GM23338 (cell line): ENCODE data around the gene COL4A3. TPM values are rescaled to one million over a fixed set of nuclear protein-coding genes. Genes with fewer than 3 reads are reported as not detected.

ENCODE experiments used
- ATAC-seq: fragments of 200-7000 bp; cut with Tn5 transposase; 3 replicates; pipeline ENCODE4 v1.9.1; 2020
- DNase-seq: peaks from one replicate; pipeline ENCODE4 v3.0.0-alpha.2; 2015; ENCODE audit warnings: low spot score
- H2AFZ ChIP-seq: fragments of 200-600 bp; sonication (generic); 2 replicates; pipeline ENCODE4 v1.8.0; 2016; ENCODE audit warnings: antibody characterized with exemption, mild to moderate bottlenecking, moderate library complexity
- H3F3A ChIP-seq: fragments of 200-600 bp; sonication (generic); replicated peaks from 2 replicates; pipeline ENCODE4 v1.8.0; 2017; ENCODE audit warnings: antibody characterized with exemption, mixed run types, low read depth
- H3K27ac ChIP-seq: fragments of 200-600 bp; sonication (generic); 2 replicates; pipeline ENCODE4 v1.6.1; 2016; ENCODE audit warnings: low read depth
- H3K27me3 ChIP-seq: fragments of 200-600 bp; sonication (generic); 2 replicates; pipeline ENCODE4 v1.8.0; 2016; ENCODE audit warnings: mild to moderate bottlenecking, mixed run types, moderate library complexity; ENCODE audit not compliant: insufficient read depth
- H3K36me3 ChIP-seq: fragments of 200-600 bp; sonication (generic); 2 replicates; pipeline ENCODE4 v1.8.0; 2016; ENCODE audit warnings: mild to moderate bottlenecking; ENCODE audit not compliant: insufficient read depth
- H3K4me1 ChIP-seq: fragments of 200-600 bp; sonication (generic); 2 replicates; pipeline ENCODE4 v1.8.0; 2016; ENCODE audit warnings: mild to moderate bottlenecking, moderate library complexity; ENCODE audit not compliant: insufficient read depth
- H3K4me2 ChIP-seq: fragments of 200-600 bp; sonication (generic); 2 replicates; pipeline ENCODE4 v1.7.1; 2017; ENCODE audit warnings: mixed run types
- H3K4me3 ChIP-seq: fragments of 200-600 bp; sonication (generic); 2 replicates; pipeline ENCODE4 v1.6.1; 2016; ENCODE audit warnings: mixed run types
- H3K79me2 ChIP-seq: fragments of 200-600 bp; sonication (generic); replicated peaks from 2 replicates; pipeline ENCODE4 v1.8.0; 2017; ENCODE audit warnings: mild to moderate bottlenecking; ENCODE audit not compliant: insufficient read depth
- H3K9me2 ChIP-seq: fragments of 200-600 bp; sonication (generic); 2 replicates; pipeline ENCODE4 v1.8.0; 2017; ENCODE audit not compliant: insufficient read depth
- H4K20me1 ChIP-seq: fragments of 200-600 bp; sonication (generic); replicated peaks from 2 replicates; pipeline ENCODE4 v1.8.0; 2017; ENCODE audit warnings: mild to moderate bottlenecking; ENCODE audit not compliant: insufficient read depth
- H3K27ac Mint-ChIP-seq: 2 replicates; pipeline ENCODE4 v1.8.0; 2020; ENCODE audit warnings: inconsistent platforms, mild to moderate bottlenecking, moderate library complexity, mixed read lengths
- H3K27me3 Mint-ChIP-seq: 3 replicates; pipeline ENCODE4 v1.8.0; 2022; ENCODE audit warnings: low read depth, mild to moderate bottlenecking, moderate library complexity, mixed read lengths, inconsistent platforms; ENCODE audit not compliant: insufficient read depth, poor library complexity
- H3K36me3 Mint-ChIP-seq: 3 replicates; pipeline ENCODE4 v1.8.0; 2021; ENCODE audit warnings: low read depth, mild to moderate bottlenecking, inconsistent platforms, moderate library complexity, mixed read lengths
- H3K4me1 Mint-ChIP-seq: 3 replicates; pipeline ENCODE4 v1.8.0; 2020; ENCODE audit warnings: mild to moderate bottlenecking, inconsistent platforms, mixed read lengths
- H3K4me3 Mint-ChIP-seq: 3 replicates; pipeline ENCODE4 v1.8.0; 2021; ENCODE audit warnings: moderate library complexity, mild to moderate bottlenecking, inconsistent platforms, mixed read lengths
- H3K9me3 Mint-ChIP-seq: 3 replicates; pipeline ENCODE4 v1.8.0; 2020; ENCODE audit warnings: moderate library complexity, mild to moderate bottlenecking, inconsistent platforms, mixed read lengths
- CREB1 ChIP-seq: fragments of 250-450 bp; sonication (Bioruptor Pico); IDR thresholded peaks from 2 replicates; pipeline ENCODE4 v1.5.0; 2020; ENCODE audit warnings: low read depth, mild to moderate bottlenecking, moderate library complexity
- CTCF ChIP-seq, 2 experiments: fragments of 200-600 bp in 1 of 2; sonication (generic) in 1 of 2; conservative IDR thresholded peaks; 2 replicates each; pipeline versions ENCODE4 v1.5.1 to v1.6.1; 2016 to 2017; ENCODE audit warnings: antibody characterized with exemption in 2 of 2, low read depth in 2 of 2, mild to moderate bottlenecking in 2 of 2, moderate library complexity in 1 of 2
- EZH2 ChIP-seq: fragments of 200-600 bp; sonication (generic); IDR thresholded peaks from one replicate; pipeline ENCODE4 v1.8.0; 2017; ENCODE audit warnings: antibody characterized with exemption, mild to moderate bottlenecking, low read depth; ENCODE audit not compliant: unreplicated experiment
- EZH2phosphoT487 ChIP-seq: fragments of 200-600 bp; sonication (generic); IDR thresholded peaks from one replicate; pipeline ENCODE4 v1.8.1; 2018; ENCODE audit warnings: antibody characterized with exemption; ENCODE audit not compliant: unreplicated experiment
- JUNB ChIP-seq: IDR thresholded peaks from one replicate; pipeline ENCODE4 v1.6.1; 2016; ENCODE audit warnings: antibody characterized with exemption; ENCODE audit not compliant: unreplicated experiment
- NANOG ChIP-seq: IDR thresholded peaks from 2 replicates; pipeline ENCODE4 v1.6.1; 2016; ENCODE audit warnings: antibody characterized with exemption, borderline replicate concordance
- POLR2AphosphoS5 ChIP-seq: IDR thresholded peaks from 2 replicates; pipeline ENCODE4 v1.6.1; 2016; ENCODE audit warnings: antibody characterized with exemption, low read depth
- STAT1 ChIP-seq: IDR thresholded peaks from one replicate; pipeline ENCODE4 v1.6.1; 2016; ENCODE audit warnings: antibody characterized with exemption; ENCODE audit not compliant: unreplicated experiment
- ZNF114 ChIP-seq: fragments of 250-450 bp; sonication (Bioruptor Pico); IDR thresholded peaks from 2 replicates; pipeline ENCODE4 v1.5.0; 2020; ENCODE audit warnings: mild to moderate bottlenecking, moderate library complexity
- ZNF331 ChIP-seq: fragments of 250-450 bp; sonication (Bioruptor Pico); IDR thresholded peaks from 2 replicates; pipeline ENCODE4 v1.5.0; 2020; ENCODE audit warnings: low read depth, mild to moderate bottlenecking, moderate library complexity
- polyA plus RNA-seq: library from polyadenylated mRNA; unstranded; fragments of >200 nt; fragmentation: Nextera tagmentation; extraction: Ambion mirVana; gene quantifications from 2 replicates; pipeline ENCODE4 v1.2.1, GENCODE V29; 2016
- total RNA-seq: library from RNA; depleted of rRNA; stranded (reverse); fragments of >200 nt; shearing (Covaris generic); gene quantifications from 2 replicates; pipeline ENCODE4 v1.2.3, GENCODE V29; 2014
- TF ChIP-seq, protein P1 (sequence below): IDR thresholded peaks from one replicate; pipeline ENCODE4 v1.6.1; 2018; ENCODE audit warnings: antibody characterized with exemption; ENCODE audit not compliant: unreplicated experiment
- TF ChIP-seq, protein P2 (sequence below): IDR thresholded peaks from 2 replicates; pipeline ENCODE4 v1.6.1; 2016; ENCODE audit warnings: antibody characterized with exemption

Gene COL4A3
- total and polyA plus RNA-seq, 2 experiments from 2014 or later: 1.1 to 3.5 TPM

DNA sequence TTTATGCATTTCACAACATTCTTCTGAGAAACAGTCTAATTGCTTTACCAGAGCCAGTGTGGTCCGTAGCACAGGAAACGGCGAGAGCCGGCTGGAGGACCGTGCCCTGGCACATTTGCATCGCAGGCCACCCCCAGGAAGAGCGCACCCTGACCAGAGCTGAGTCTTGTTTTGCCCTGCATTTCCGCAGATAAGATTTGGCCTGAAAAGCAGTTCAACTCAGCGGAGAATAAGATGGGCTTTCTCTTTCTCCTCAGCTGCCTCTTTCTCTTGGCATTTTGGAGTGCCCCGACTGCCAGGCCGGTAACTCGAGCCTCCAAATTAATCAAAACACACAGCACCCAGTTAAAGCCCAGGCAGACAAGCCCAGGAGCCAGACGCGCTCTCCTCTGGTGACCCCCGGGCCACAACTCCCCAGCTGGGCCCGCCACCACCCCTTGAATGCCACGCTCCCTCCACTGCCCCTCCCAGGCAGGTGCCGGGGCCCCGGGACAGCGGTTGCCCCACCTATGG is 883 bp upstream of the COL4A3 start (continued):
- TF ChIP-seq CREB1 (CRISPR knock-in tag): no peak
- TF ChIP-seq JUNB: no peak
- no peak for TF ChIP-seq EZH2phosphoT487
- TF ChIP-seq ZNF114 (CRISPR knock-in tag): no peak
- no peak for TF ChIP-seq ZNF331 (CRISPR knock-in tag)
- no peak for TF ChIP-seq EZH2
- TF ChIP-seq NANOG: no peak
- TF ChIP-seq, protein P1, sequence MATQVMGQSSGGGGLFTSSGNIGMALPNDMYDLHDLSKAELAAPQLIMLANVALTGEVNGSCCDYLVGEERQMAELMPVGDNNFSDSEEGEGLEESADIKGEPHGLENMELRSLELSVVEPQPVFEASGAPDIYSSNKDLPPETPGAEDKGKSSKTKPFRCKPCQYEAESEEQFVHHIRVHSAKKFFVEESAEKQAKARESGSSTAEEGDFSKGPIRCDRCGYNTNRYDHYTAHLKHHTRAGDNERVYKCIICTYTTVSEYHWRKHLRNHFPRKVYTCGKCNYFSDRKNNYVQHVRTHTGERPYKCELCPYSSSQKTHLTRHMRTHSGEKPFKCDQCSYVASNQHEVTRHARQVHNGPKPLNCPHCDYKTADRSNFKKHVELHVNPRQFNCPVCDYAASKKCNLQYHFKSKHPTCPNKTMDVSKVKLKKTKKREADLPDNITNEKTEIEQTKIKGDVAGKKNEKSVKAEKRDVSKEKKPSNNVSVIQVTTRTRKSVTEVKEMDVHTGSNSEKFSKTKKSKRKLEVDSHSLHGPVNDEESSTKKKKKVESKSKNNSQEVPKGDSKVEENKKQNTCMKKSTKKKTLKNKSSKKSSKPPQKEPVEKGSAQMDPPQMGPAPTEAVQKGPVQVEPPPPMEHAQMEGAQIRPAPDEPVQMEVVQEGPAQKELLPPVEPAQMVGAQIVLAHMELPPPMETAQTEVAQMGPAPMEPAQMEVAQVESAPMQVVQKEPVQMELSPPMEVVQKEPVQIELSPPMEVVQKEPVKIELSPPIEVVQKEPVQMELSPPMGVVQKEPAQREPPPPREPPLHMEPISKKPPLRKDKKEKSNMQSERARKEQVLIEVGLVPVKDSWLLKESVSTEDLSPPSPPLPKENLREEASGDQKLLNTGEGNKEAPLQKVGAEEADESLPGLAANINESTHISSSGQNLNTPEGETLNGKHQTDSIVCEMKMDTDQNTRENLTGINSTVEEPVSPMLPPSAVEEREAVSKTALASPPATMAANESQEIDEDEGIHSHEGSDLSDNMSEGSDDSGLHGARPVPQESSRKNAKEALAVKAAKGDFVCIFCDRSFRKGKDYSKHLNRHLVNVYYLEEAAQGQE: no peak
- TF ChIP-seq POLR2AphosphoS5: no peak
- TF ChIP-seq, protein P2, sequence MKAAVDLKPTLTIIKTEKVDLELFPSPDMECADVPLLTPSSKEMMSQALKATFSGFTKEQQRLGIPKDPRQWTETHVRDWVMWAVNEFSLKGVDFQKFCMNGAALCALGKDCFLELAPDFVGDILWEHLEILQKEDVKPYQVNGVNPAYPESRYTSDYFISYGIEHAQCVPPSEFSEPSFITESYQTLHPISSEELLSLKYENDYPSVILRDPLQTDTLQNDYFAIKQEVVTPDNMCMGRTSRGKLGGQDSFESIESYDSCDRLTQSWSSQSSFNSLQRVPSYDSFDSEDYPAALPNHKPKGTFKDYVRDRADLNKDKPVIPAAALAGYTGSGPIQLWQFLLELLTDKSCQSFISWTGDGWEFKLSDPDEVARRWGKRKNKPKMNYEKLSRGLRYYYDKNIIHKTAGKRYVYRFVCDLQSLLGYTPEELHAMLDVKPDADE: no peak; the same call in 1 of the 2 replicates
- TF ChIP-seq CTCF (conservative IDR thresholded peaks at IDR 0.05; ENCODE audit: low read depth in 2 of 2): no peak

DNA sequence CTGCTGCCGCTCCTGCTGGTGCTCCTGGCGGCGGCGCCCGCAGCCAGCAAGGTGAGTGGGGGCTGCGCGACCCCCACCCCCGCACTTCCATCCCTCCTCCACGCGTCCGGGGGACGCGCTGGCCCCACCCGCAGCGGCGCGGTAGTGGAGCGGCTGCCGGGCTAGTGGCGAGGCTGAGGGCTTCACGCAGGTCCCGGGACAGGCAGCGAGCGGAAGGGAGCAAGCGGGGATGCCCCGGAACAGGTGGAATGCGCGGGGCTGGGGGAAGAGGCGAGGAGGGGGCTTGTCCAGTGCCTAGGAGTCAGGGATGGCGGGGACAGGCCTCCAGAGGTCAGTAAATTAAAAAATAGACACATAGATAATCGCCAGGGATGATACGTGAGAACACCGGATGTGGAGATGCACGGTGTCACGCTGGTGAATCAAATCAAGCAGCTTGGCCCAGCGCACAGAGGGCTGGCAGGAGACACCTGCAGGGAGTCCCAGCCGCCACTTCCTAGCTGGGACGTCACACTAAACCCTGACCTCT is 403 bp downstream of the COL4A3 start:
- Mint-ChIP-seq H3K4me1 (peaks cover 15% of the 10 kb centered on the region), H3K4me3 (peak overlapping the region; percentile 80), H3K36me3 (no peaks in the 10 kb centered on the region), H3K27me3 (peaks cover 21% of the 10 kb centered on the region), H3K9me3 (no peaks in the 10 kb centered on the region), H3K27ac (no peak overlapping the region)
- ATAC-seq: peak; percentile 65
- no peak overlapping the region for H3K27ac ChIP-seq
- DNase-seq: peak; percentile 53
- H3K36me3 ChIP-seq: no peaks in the 10 kb centered on the region; the same call in 1 of the 2 replicates
- peaks cover 29% of the 10 kb centered on the region for H3K27me3 ChIP-seq
- no peaks in the 10 kb centered on the region for H3F3A ChIP-seq
- peak overlapping the region; percentile 92 for H2AFZ ChIP-seq
- H3K4me3 ChIP-seq: peak overlapping the region; percentile 78
- no peaks in the 10 kb centered on the region for H3K9me2 ChIP-seq
- peaks cover 17% of the 10 kb centered on the region for H3K4me1 ChIP-seq
- H3K79me2 ChIP-seq: no peaks in the 10 kb centered on the region
- H4K20me1 ChIP-seq: no peaks in the 10 kb centered on the region
- H3K4me2 ChIP-seq: peak overlapping the region; percentile 90
- no peak for TF ChIP-seq CREB1 (CRISPR knock-in tag)
- no peak for TF ChIP-seq JUNB
- no peak for TF ChIP-seq EZH2phosphoT487
- TF ChIP-seq, protein P1: no peak
- TF ChIP-seq NANOG: no peak
- no peak for TF ChIP-seq STAT1
- no peak for TF ChIP-seq POLR2AphosphoS5
- TF ChIP-seq, protein P2: no peak
- TF ChIP-seq EZH2: no peak
- TF ChIP-seq CTCF (conservative IDR thresholded peaks at IDR 0.05; ENCODE audit: low read depth in 2 of 2): no peak
